Left lung (tissue), 10 donors: ENCODE data around the gene TNIK. TPM values are rescaled to one million over a fixed set of nuclear protein-coding genes. Genes with fewer than 3 reads are reported as not detected.
"Not testable (repeated sequence)": the region's sequence is repeated elsewhere in the genome, so short reads cannot be mapped to it uniquely, and the experiment has no call there.

Experiments
- ATAC-seq: fragments of 200-7000 bp; cut with Tn5 transposase; one replicate; pipeline ENCODE4 v1.9.1; 2020; ENCODE audit warnings: moderate library complexity
- DNase-seq, 4 donors: peaks; one replicate each; pipeline ENCODE4 v3.0.0-alpha.2; 2013 to 2020
- H3K27ac ChIP-seq, 2 donors: fragments of 200-600 bp; sonication (generic) in 1 of 2; one replicate each; pipeline versions ENCODE4 v1.5.0 to v1.8.0; 2020 to 2021
- H3K27me3 ChIP-seq, 2 donors: fragments of 200-600 bp; sonication (generic) in 1 of 2; one replicate each; pipeline versions ENCODE4 v1.5.0 to v1.8.0; 2020 to 2021
- H3K36me3 ChIP-seq, 2 donors: fragments of 200-600 bp; sonication (generic) in 1 of 2; one replicate each; pipeline versions ENCODE4 v1.5.0 to v1.8.0; 2020 to 2021
- H3K4me1 ChIP-seq, 2 donors: fragments of 200-600 bp; one replicate each; pipeline ENCODE4 v1.8.0; 2021
- H3K4me3 ChIP-seq, 2 donors: fragments of 200-600 bp; sonication (generic) in 1 of 2; one replicate each; pipeline versions ENCODE4 v1.5.0 to v1.8.0; 2020 to 2021; ENCODE audit warnings: mild to moderate bottlenecking in 1 of 2
- H3K9me3 ChIP-seq, 2 donors: fragments of 200-600 bp; sonication (generic) in 1 of 2; one replicate each; pipeline versions ENCODE4 v1.5.0 to v1.8.0; 2020 to 2021
- intact Hi-C, 2 donors: fragments of 100-400 bp; cut with DNase I; formaldehyde crosslinking; loops; one replicate each; pipeline versions ENCODE4 v1.11.2 to v1.14.2; 2022
- polyA plus RNA-seq, 6 donors: library from polyadenylated mRNA; unstranded; fragments of 120-200 nt; gene quantifications; one replicate each; pipeline ENCODE4 v1.2.1, GENCODE V29; 2013; ENCODE audit not compliant: insufficient read length in 6 of 6
- total RNA-seq, 2 donors: library from RNA; stranded (reverse); fragmentation: NEBNext Ultra II Directional; extraction: Animal tissue kit (Norgen Biotek cat#: 25700); gene quantifications; one replicate each; pipeline ENCODE4 v1.2.1, GENCODE V29; 2021
- TF ChIP-seq, protein P1 (sequence below), 2 donors: fragments of 200-600 bp; sonication (generic) in 1 of 2; IDR thresholded peaks; one replicate each; pipeline versions ENCODE4 v1.5.0 to v1.8.0; 2021; ENCODE audit warnings: antibody characterized with exemption in 2 of 2
- donor health status: DM: no; HTN: yes; CAD: no.
- donor health status: DM: no; HTN: no; CAD: no.

TNIK gene
- total and polyA plus RNA-seq, 8 donors = 14.8 to 42.0 (median 17.4) TPM

DNA sequence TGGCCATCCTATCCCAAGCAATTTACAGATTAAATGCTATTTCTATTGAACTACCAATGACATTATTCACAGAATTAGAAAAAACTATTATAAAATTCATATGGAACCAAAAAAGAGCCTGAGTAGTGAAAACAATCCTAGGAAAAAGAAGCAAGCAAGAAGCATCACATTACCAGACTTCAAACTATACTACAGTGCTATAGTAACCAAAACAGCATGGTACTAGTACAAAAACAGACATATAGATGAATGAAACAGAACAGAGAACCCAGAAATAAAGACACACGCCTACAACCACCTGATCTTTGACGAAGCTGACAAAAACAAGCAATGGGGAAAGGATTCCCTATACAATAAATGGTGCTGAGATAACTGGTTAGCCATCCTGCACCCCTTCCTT is 152.2 kb downstream of the TNIK start:
- Histone ChIP-seq H3K4me3 (no peak overlapping the region), H3K27me3 (no peaks in the 10 kb centered on the region), H3K9me3 (no peaks in the 10 kb centered on the region), H3K27ac (no peak overlapping the region), H3K4me1 (peaks cover 0 to 2% of the 10 kb centered on the region in 2 donors), H3K36me3 (no peaks in the 10 kb centered on the region)
- ATAC-seq = no peak
- intact Hi-C loops = no loop called here
- DNase-seq = no peak
- TF ChIP-seq, protein P1, sequence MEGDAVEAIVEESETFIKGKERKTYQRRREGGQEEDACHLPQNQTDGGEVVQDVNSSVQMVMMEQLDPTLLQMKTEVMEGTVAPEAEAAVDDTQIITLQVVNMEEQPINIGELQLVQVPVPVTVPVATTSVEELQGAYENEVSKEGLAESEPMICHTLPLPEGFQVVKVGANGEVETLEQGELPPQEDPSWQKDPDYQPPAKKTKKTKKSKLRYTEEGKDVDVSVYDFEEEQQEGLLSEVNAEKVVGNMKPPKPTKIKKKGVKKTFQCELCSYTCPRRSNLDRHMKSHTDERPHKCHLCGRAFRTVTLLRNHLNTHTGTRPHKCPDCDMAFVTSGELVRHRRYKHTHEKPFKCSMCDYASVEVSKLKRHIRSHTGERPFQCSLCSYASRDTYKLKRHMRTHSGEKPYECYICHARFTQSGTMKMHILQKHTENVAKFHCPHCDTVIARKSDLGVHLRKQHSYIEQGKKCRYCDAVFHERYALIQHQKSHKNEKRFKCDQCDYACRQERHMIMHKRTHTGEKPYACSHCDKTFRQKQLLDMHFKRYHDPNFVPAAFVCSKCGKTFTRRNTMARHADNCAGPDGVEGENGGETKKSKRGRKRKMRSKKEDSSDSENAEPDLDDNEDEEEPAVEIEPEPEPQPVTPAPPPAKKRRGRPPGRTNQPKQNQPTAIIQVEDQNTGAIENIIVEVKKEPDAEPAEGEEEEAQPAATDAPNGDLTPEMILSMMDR (IDR thresholded peaks at IDR 0.05) = no peak

DNA sequence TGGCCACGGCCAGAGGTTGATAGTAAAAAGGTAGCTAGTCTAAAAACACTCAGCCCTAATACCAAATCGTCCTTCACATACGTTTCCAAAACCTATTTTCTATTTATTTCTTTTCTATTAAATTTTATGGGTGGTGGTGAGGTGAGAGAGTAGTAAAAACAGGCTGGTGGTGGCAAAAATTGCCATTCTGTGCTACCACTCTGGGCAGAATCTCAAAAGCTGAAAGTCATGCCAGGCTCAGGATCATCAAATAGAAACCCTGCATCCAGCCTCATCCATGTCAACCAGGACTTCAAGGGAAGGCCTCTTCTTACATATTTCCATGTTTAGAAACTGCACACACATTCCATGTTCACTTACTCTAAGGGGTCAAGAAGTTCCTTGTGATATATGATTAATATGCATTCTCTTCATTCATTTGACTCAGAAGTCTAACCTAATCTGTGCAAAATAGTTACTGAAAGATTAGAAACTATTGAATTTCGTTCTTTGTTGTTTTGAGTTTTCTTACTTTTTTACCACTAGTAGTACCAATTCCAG is 153.1 kb downstream of the TNIK start:
- Histone ChIP-seq H3K27me3 (no peaks in the 10 kb centered on the region), H3K4me3 (no peak overlapping the region), H3K4me1 (peaks cover 0 to 2% of the 10 kb centered on the region in 2 donors), H3K36me3 (no peaks in the 10 kb centered on the region), H3K27ac (peak overlapping the region in 1 of 2 donors; percentile 79), H3K9me3 (no peaks in the 10 kb centered on the region)
- intact Hi-C loops = no loop called here
- TF ChIP-seq, protein P1 (IDR thresholded peaks at IDR 0.05) = no peak
- no peak for ATAC-seq
- no peak for DNase-seq

DNA sequence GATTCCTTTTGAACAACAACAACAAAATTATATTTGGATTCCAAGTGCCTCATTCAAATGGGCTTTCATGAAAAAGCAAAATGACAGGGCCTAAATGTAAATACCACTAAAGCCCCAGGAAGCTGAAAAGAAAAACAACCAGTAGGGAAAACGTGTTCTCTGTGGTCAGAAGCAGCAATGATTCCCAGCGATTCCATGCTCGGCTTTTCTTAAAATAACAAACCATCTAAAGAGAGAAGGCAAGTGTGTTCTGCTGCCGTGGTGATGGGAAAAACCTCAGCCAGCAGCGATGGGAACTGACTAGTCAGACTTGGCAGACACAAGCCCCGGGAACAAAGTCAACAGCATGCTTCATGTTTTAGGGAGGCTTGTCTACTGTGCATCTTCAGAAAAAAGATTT is 153.6 kb downstream of the TNIK start:
- H3K27ac ChIP-seq = peak overlapping the region; percentile 18 to 79
- H3K9me3 ChIP-seq = no peaks in the 10 kb centered on the region
- DNase-seq (peak in 3 of 4 donors; percentile 36 to 73 (median 68)), ATAC-seq (peak; percentile 73)
- no peaks in the 10 kb centered on the region for H3K27me3 ChIP-seq
- H3K4me3 ChIP-seq = no peak overlapping the region
- peaks cover 0 to 2% of the 10 kb centered on the region in 2 donors for H3K4me1 ChIP-seq
- intact Hi-C loops = no loop called here
- H3K36me3 ChIP-seq = no peaks in the 10 kb centered on the region
- TF ChIP-seq, protein P1 (IDR thresholded peaks at IDR 0.05) = no peak

DNA sequence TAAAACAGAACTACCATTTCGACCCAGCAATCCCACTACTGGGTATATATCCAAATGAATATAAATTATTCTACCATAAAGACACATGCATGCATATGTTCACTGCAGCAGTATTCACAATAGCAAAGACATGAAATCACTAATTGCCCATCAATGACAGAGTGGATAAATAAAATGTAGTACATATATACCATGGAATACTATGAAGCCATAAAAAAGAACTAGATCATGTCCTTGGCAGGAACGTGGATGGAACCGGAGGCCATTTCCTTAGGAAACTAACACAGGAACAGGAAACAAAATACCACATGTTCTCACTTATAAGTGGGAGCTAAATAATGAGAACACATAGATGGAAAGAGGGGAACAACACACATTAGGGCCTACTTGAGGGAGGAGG is 154.4 kb downstream of the TNIK start:
- H3K4me3 ChIP-seq, DNase-seq, H3K9me3 ChIP-seq, H3K27me3 ChIP-seq, H3K4me1 ChIP-seq, intact Hi-C loops, H3K36me3 ChIP-seq, ATAC-seq: not testable (repeated sequence)
- peak overlapping the region in 1 of 2 donors; percentile 79 for H3K27ac ChIP-seq

DNA sequence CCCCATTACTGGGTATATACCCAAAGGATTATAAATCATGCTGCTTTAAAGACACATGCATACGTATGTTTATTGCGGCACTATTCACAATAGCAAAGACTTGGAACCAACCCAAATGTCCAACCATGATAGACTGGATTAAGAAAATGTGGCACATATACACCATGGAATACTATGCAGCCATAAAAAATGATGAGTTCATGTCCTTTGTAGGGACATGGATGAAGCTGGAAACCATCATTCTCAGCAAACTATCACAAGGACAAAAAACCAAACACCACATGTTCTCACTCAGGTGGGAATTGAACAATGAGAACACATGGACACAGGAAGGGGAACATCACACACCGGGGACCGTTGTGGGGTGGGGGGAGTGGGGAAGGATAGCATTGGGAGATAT is 155.7 kb downstream of the TNIK start:
- H3K4me3 ChIP-seq, DNase-seq, H3K4me1 ChIP-seq, intact Hi-C loops, H3K27me3 ChIP-seq, H3K36me3 ChIP-seq, H3K27ac ChIP-seq, ATAC-seq, H3K9me3 ChIP-seq: not testable (repeated sequence)

DNA sequence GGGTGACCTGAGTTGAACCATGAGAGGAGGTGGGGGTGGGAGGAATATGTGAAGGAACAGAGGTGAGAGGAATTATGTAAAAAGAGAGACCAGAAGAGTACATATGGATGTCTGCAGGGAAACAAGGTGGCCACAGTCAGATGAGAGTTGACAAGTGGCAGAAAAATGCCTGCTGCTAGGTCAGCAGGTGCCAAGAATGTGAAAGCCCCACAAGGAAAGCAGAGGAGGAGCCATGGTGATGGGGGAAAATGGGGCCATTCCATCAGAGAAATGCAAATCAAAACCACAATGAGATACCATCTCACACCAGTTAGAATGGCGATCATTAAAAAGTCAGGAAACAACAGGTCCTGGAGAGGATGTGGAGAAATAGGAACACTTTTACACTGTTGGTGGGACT is 156.2 kb downstream of the TNIK start:
- H3K9me3 ChIP-seq, H3K27me3 ChIP-seq, H3K4me1 ChIP-seq, ATAC-seq, intact Hi-C loops, H3K36me3 ChIP-seq, DNase-seq, H3K27ac ChIP-seq, H3K4me3 ChIP-seq: not testable (repeated sequence)

DNA sequence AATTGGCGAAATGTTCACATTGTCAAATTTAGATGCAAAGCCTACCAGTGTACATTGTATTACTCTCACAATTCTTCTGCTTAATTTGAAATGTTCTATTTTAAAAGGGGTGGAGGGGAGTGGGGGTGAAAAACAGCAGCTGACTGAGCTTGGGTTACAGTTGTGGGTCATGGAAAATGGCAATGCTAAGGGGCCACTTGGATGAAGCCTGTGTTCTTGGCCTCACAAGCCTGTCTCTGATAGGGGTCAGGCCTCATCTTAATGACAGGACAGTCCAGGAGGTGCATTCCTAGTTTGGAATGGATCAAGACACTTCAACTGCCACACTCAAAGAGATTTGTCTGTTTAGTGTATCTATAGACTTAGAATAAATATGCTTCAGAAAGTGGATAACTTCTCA is 158.2 kb downstream of the TNIK start:
- Histone ChIP-seq H3K9me3 (no peaks in the 10 kb centered on the region), H3K4me1 (peaks cover 0 to 2% of the 10 kb centered on the region in 2 donors), H3K27ac (no peak overlapping the region), H3K36me3 (no peaks in the 10 kb centered on the region), H3K27me3 (no peaks in the 10 kb centered on the region), H3K4me3 (no peak overlapping the region)
- intact Hi-C loops = no loop called here
- DNase-seq (no peak), ATAC-seq (no peak)
- TF ChIP-seq, protein P1 (IDR thresholded peaks at IDR 0.05) = no peak
